NCI-H510A treated with DMSO at 0.1 percent for 48 hours (cell line): ENCODE data around the gene LENG1.
"Not testable (repeated sequence)": the region's sequence is repeated elsewhere in the genome, so short reads cannot be mapped to it uniquely, and the experiment has no call there.

ENCODE experiments used
- DNase-seq: peaks from one replicate; lab custom pipeline; 2025; lab: John Stamatoyannopoulos, UW

Gene LENG1

DNA sequence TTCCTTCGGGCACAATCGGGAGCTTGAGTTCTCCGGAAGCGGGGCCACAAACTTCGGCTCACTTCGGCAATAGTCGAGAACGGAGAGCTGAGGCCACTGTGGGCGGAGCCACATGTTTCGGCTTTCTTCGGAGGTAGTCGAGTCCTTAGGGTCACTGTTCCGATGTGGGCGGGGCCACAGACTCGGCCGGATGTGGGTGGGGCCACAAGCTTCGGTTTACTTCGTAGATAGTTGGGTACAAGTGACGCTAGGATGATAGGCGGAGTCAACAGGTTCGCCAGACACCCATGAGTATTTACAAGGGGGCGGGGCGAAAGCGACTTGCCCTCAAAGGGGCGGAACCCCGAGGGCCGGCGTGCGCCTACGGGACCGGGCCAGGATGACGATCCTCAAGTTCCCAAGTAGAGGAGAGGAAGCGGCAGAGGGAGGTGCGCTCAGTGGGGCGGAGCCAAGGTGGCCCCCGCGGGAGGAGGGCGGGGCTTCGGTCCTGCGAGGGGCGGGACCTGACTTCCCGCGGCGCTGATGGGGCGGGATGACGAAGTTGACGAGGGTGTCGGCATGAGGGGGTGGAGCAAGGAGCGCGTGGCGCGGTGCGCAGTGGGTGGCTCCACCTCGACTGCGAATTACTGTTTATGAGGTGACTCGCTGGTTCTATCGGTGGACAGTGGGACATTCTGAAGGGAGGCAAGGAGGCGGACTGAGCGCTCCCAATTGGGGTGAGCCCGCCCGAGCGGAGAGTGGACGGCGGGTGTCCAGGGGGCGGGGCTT lies 30.4 kb upstream of the LENG1 start:
- DNase-seq: peak; percentile 99

GRCh38 chr19:54189145-54189734 lies 29.7 kb upstream of the LENG1 start, which contains the start of gene MBOAT7:
Gene MBOAT7, minus strand, starts transcription at chr19:54189580. Its CDS starts 1,072 bp downstream, at chr19:54188508.
- DNase-seq: peak; percentile 84

GRCh38 chr19:54188215-54188871 lies 28.8 kb upstream of the LENG1 start:
- no peak for DNase-seq

GRCh38 chr19:54186934-54187381 lies 27.4 kb upstream of the LENG1 start:
- DNase-seq: no peak

DNA sequence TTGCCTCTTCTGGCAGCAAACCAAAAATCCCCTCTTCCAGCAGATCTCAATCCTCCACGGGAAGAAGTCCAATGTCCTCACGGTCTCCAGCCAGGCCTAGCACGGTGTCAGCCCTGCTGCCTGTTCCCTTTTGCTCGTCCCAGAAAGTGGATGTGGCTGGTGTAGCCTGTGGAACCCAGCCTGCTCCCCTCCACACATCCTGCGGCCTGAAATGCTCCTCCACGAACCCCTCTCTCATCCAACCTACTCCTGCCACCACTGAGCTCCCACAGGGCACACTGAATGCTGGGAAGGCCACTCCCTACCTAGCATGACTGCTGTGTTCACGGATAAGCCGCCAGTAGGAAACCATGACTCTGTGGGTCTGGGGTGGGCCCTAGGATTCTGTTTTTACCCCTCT lies 26.8 kb upstream of the LENG1 start:
- no peak for DNase-seq

- DNase-seq: no peak
Observed at GRCh38 chr19:54183431-54183830, 23.9 kb upstream of the LENG1 start.

DNA sequence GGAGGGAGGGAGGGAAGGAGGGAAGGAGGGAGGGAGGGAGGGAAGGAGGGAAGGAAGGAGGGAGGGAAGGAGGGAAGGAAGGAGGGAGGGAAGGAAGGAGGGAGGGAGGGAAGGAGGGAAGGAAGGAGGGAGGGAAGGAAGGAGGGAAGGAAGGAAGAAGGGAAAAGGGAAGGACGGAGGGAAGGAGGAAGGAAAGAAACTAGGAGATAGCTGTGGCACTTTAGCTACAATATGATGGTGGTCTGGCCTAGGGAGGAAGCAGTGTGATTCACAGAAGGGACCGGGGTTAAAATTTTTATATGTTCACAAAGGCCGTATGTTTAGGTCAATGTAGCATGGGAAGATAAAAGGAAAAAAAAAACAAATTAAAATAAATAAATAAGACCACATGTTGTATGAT lies 22.4 kb upstream of the LENG1 start:
- DNase-seq: not testable (repeated sequence)

DNA sequence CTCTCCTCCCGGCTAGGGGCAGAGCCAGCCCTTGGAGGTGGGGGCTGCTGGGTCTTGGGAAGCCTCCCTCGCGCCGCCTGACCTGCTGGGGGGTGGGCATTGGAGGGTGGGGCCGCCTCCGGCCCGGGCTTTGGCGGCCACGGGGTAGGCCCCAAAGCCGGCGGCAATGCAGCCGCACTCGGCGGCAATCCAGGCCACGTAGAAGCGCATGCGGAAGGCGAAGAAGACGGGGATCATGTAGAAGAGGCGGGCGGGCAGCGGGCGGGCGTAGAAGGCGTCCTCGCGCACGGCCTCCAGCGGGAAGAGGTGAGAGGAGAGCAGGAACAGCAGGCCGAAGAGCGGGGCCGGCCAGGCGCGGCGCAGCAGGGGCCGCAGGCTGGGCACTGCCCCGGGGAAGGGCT lies 21.2 kb upstream of the LENG1 start:
- DNase-seq: no peak

GRCh38 chr19:54179921-54180461 lies 20.5 kb upstream of the LENG1 start:
- DNase-seq: peak; percentile 77

DNA sequence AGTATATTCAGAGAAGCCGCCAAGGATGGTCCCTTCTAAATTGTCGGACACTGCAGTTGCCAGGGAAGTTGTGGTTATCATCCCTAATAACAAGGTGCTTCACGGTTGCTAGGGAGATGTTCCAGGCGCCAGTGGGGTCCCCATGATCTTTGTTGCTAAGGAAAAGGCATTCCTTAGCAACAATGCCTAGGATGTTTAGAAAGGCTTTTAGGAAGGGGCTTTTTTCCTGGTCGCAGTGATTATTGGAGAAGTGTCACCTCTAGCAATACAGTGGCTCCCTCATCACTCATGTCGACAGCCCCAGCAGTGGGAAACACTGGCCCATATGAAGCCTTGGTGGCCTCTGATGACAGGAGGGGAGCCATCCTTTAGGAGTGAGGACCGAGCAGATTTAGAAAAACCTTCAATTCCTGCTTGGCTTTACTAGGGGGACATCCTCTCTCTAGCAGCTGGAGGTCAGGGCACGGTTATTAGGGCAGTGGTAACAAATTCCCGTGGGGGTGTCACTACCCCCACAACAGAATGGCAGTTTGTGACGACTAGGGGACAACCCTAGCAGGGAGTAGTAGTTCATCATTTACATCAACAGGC lies 19.8 kb upstream of the LENG1 start:
- DNase-seq: no peak

- DNase-seq: peak; percentile 73
Observed at GRCh38 chr19:54178581-54179261, 19.2 kb upstream of the LENG1 start.

GRCh38 chr19:54173951-54174834 lies 14.7 kb upstream of the LENG1 start:
- DNase-seq: no peak

- no peak for DNase-seq
Observed at GRCh38 chr19:54173359-54173699, 13.8 kb upstream of the LENG1 start.

DNA sequence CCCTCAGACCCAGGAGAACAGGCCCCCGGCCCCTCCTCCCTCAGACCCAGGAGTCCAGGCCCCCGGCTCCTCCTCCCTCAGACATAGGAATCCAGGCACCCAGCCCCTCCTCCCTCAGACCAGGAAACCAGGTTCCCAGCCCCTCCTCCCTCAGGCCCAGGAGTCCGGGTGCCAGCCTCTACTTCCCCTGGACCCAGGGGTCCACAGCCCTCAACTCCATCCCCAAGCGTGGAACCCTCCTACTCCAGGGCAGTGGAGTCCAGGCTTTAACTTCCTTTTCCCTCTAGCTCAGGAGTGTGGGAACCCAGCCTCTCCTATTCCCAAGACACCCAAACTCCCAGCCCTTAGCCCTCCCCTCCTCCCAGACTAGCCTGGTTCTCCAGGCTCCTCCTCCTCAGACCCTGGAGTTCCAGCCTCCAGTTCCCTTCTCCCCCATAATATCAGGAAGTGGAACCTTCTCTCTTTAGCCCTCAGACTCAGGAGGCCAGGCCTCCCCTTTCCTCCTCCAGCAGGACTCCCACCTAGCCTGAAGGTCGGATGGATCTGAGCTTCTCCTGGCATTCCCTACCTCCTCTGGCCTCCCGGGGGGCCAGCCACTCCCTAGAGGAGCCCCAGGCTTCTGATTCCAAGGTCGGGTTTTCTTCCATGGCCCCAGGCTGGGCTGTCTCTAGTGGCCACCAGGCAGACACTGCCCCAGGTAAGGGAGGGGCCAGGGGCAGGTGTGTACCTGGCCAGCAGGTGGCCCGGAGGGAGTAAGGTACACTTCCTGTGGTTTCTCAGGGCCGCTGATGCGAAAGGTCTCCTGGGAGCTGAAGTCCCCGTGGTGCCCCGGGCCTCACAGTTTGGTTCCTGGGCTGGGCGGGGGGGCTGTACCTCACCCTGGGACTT lies 13.2 kb upstream of the LENG1 start, which contains the start of gene TMC4:
Gene TMC4, minus strand, starts transcription at position 690 of the 888 bp plus-strand sequence. Its CDS starts 43 bp downstream, at position 647.
- peak; percentile 86 for DNase-seq

GRCh38 chr19:54171736-54172431 lies 12.4 kb upstream of the LENG1 start:
- DNase-seq: not testable (repeated sequence)

DNA sequence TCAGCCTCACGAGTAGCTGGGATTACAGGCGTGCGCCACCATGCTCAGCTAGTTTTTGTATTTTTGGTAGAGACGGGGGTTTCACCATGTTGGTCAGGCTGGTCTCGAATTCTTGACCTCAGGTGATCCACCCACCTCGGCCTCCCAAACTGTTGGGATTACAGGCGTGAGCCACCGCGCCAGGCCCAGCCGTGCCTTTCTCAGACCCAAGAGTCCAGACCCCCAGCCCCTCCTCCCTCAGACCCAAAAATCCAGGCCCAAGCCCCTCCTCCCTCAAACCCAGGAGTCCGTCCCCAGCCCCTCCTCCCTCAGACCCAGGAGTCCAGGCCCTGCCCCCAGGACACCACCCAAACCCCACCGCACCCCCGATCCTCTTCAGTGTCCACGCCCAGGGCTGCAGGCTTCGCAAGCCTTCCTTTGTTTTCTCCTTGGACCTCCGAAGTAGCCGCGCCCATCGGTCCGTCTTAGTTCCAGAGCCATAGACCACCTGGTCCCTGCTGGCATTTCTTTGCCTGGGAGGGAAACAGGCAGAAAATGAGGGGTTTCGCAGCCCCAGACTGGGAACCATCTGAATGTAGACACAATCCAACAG lies 9.7 kb upstream of the LENG1 start:
- DNase-seq: no peak

GRCh38 chr19:54168174-54168917 lies 8.8 kb upstream of the LENG1 start:
- peak; percentile 79 for DNase-seq

DNA sequence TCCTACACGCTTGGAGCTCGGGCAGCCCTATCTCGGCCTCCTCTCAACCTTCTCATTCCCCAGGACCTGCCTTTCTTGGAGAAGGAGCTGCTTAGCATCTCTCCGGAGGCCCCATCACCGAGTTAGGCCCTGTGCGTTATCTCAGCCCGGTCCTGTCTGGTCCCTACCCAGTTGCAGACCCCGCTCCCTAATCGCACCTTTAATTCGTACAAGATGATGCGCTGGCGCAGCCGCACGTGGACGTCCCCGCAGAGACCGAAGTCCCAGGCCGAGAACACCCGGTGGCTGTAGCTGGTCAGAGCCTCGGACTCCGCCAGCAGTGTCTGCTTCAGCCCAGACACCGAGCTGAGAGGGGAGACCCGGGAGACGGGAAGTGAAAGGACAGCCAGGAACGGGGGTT lies 5.7 kb upstream of the LENG1 start:
- DNase-seq: no peak
